ENCODE data around the gene RBM19. TPM values are rescaled to one million over a fixed set of nuclear protein-coding genes. Genes with fewer than 3 reads are reported as not detected.

Gene RBM19
- total and polyA plus RNA-seq, 12 donors = 13.3 to 26.6 (median 16.2) TPM

- H3K36me3 ChIP-seq = peaks cover 0 to 6% (median 0%) of the 10 kb centered on the region in 9 donors
- no peaks in the 10 kb centered on the region for H3K27me3 ChIP-seq
- no peaks in the 10 kb centered on the region for H3K9me3 ChIP-seq
- H3K4me3 ChIP-seq = no peak overlapping the region
- no peak for TF ChIP-seq CTCF (IDR thresholded peaks at IDR 0.05)
- intact Hi-C loops (cut with DNase I) = no loop called here
- 72 to 75% methylated on average over 11 of the region's 11 CpGs for WGBS, 2 donors
- ATAC-seq = no peak
- DNase-seq = no peak
- H3K27ac ChIP-seq = no peak overlapping the region
- no peaks in the 10 kb centered on the region for H3K4me1 ChIP-seq
Measured at GRCh38 chr12:113827539-113828114, 138.5 kb downstream of the RBM19 start.

GRCh38 chr12:113826805-113827538 lies 139.2 kb downstream of the RBM19 start:
- H3K9me3 ChIP-seq = no peaks in the 10 kb centered on the region

GRCh38 chr12:113825705-113826104 lies 140.4 kb downstream of the RBM19 start:
- no peak for TF ChIP-seq CTCF (IDR thresholded peaks at IDR 0.05)
- no peak overlapping the region for H3K27ac ChIP-seq
- WGBS, 2 donors = 85% methylated on average over 8 of the region's 8 CpGs
- DNase-seq (no peak), ATAC-seq (no peak)
- H3K9me3 ChIP-seq = no peaks in the 10 kb centered on the region
- H3K36me3 ChIP-seq = peaks cover 0 to 26% (median 0%) of the 10 kb centered on the region in 9 donors
- no peaks in the 10 kb centered on the region for H3K27me3 ChIP-seq
- H3K4me3 ChIP-seq = no peak overlapping the region
- intact Hi-C loops (cut with DNase I) = no loop called here
- no peaks in the 10 kb centered on the region for H3K4me1 ChIP-seq

More at GRCh38 chr12:113826805-113827538, 139.2 kb downstream of the RBM19 start:
- Histone ChIP-seq H3K27me3 (no peaks in the 10 kb centered on the region), H3K36me3 (peaks cover 0 to 13% (median 0%) of the 10 kb centered on the region in 9 donors), H3K27ac (no peak overlapping the region), H3K4me3 (no peak overlapping the region), H3K4me1 (no peaks in the 10 kb centered on the region)
- ATAC-seq = no peak
- TF ChIP-seq CTCF (IDR thresholded peaks at IDR 0.05) = no peak
- 88 to 92% methylated on average over 22 of the region's 22 CpGs for WGBS, 2 donors
- no peak for DNase-seq
- intact Hi-C loops (cut with DNase I) = no loop called here

GRCh38 chr12:113823816-113824215 lies 142.3 kb downstream of the RBM19 start:
- no peak for TF ChIP-seq CTCF (IDR thresholded peaks at IDR 0.05)
- intact Hi-C loops (cut with DNase I) = no loop called here
- 89 to 90% methylated on average over 5 of the region's 5 CpGs for WGBS, 2 donors
- Histone ChIP-seq H3K4me3 (no peak overlapping the region), H3K9me3 (no peaks in the 10 kb centered on the region), H3K4me1 (no peaks in the 10 kb centered on the region), H3K27me3 (no peaks in the 10 kb centered on the region), H3K27ac (no peak overlapping the region), H3K36me3 (peaks cover 0 to 26% (median 0%) of the 10 kb centered on the region in 9 donors)
- ATAC-seq (no peak), DNase-seq (no peak)

Measured in heart right ventricle (tissue), 16 donors.